NCI-H2107 treated with DMSO at 0.1 percent for 48 hours (cell line): ENCODE results near the gene KANSL1.

Source experiments
- DNase-seq: peaks from one replicate; lab custom pipeline; 2025; ENCODE audit not compliant: unreplicated experiment; lab: John Stamatoyannopoulos, UW

Gene KANSL1

GRCh38 chr17:46086821-46087220, 106.4 kb downstream of the KANSL1 start:
- no peak for DNase-seq

DNA sequence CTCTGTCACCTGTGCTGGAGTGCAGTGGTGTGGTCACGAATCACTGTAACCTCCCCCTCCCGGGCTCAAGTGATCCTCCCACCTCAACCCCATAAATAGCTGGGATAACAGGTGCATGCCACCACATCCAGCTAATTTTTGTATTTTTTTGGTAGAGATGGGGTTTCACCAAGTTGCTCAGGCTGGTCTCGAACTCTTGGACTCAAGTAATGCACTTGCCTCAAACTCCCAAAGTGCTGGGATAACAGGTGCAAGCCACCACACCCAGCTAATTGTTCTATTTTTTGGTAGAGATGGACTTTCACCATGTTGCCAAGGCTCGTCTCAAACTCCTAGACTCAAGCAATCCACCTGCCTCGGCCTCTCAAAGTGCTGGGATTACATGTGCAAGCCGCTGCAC, 107.7 kb downstream of the KANSL1 start:
- DNase-seq = no peak

DNA sequence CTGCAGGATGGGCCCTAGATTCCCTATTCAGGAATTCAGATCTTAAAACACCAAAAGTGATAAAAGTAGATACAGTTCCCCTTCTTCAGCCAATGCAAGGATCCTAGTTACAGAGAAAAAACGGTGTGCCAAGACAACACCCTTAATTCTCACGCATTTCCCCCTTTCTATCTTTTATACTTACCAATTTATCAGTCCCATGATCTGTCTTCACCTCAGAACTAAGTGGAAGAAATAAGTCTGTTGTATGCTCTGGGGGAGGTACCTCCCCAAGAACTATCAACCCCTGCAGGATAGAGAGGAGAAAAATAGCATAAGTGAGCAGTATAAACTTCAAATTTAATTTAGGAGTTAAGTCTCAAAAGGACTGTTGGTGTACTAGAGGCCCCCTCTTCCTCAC, 111.0 kb downstream of the KANSL1 start:
- no peak for DNase-seq

- DNase-seq = no peak
Observed at GRCh38 chr17:46081018-46081320, 112.3 kb downstream of the KANSL1 start.

GRCh38 chr17:46080118-46081017, 112.9 kb downstream of the KANSL1 start:
- no peak for DNase-seq

DNA sequence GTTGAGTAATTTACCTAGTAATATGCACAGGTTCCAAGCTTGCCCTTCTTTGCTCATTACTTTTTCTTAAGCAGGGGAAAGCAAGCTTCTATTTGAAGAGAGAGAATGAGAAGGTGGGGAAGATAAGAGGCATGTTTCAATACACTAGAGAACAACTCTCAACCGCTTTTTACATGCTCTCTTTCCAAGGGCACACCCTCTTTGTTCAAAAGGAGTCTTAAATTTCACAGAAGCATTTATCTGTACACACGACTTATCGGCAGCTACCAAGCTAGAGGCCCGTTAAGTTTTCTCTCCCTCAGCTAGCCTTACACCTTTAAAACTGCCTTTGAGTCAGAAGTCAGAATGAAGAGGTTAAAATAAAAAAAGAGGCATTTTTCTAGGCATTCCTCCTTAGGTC, 114.6 kb downstream of the KANSL1 start:
- DNase-seq = peak; percentile 11

DNA sequence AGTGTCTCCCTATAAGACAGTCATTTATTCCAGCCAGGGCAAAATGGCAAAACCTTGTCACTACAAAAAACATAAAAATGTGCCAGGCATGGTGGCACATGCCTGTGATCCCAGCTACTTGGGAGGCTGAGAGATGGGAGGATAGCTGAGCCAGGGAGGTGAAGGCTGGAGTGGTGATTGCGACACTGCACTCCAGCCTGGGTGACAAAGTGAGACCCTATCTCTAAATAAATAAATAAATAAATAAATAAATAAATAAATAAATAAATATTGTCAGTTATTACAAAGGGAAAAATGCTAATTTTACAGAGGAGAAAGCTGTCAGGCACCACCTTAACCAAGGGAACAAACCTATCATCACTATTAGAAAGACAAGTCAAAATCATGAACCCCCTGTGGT, 118.7 kb downstream of the KANSL1 start:
- DNase-seq = no peak

- no peak for DNase-seq
Observed at GRCh38 chr17:46072998-46073397, 120.2 kb downstream of the KANSL1 start.

DNA sequence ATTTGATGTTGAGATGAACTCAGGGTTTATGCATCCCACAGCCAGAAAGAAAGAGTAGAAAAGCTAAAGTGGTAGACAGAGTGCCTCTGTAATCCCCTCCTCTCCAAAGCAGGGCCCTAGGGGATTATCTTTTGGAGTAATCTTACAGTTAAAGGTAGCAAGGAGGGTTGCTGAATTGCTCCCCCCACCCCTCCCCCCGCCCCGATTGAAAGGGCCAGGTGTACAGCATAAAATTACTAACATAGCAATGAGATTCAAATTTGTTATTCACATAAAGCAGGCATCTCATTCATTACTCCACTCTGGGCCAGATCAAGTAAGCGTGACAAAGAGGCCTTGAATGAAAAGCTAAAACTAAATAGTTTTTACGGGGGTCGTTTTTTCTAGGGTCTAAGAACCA, 121.4 kb downstream of the KANSL1 start:
- peak; percentile 82 for DNase-seq

DNA sequence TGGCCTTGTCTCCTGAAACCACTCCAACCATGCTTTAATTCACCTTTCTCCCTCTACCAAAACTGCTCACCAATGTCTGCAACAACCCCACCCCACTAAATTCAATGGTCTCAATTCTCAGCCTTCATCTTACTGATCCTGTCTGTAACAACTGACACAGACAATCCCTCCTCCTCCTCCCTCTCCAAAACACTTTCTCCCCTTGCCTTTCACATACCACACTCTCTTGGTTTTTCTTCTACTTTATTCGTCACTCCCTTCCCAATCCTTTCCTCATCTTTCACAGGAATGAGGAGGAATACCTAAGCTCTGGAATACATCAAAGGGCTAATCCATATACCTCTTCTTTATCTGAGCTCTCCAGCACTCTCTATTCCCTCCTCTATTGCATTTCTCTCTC, 128.8 kb downstream of the KANSL1 start:
- no peak for DNase-seq

GRCh38 chr17:46063241-46063640, 130.0 kb downstream of the KANSL1 start:
- no peak for DNase-seq

DNA sequence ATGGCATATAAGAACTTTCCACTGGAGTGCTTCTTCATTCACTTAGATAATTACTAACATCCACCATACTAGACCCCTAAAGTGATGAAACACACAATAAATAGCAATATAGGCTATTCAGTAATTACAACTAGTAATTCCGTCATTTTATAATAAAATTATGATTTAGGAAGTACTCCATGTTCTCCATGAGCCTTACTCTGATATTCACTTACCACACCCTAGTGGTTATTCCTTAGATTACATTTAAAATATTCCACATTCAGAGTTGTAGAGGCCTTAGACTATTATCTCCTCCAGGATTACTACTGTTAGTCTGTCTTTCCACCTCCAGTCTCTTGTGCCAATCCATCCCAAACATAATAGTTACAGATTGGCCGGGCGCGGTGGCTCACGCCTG, 131.8 kb downstream of the KANSL1 start:
- DNase-seq = peak; percentile 23

DNA sequence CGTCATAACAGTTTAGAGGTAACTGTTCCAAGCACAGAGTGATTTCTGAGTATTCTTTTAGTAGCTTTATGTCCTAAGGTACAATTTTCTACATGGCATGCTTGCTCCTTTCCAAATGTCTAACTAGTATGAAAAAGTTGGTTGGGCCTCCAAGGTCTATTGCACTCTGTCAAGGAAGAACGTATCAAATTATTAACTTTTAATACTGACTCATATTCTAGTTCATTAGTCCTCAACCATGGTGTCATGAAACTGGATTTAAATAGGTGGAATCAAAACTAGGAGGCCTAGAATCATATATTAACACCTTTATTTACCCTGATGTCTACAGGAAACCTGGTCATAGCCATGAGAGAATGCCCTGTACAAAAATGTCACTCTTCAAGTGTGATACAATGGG, 132.8 kb downstream of the KANSL1 start:
- no peak for DNase-seq

GRCh38 chr17:46059486-46059885, 133.7 kb downstream of the KANSL1 start:
- DNase-seq = no peak

DNA sequence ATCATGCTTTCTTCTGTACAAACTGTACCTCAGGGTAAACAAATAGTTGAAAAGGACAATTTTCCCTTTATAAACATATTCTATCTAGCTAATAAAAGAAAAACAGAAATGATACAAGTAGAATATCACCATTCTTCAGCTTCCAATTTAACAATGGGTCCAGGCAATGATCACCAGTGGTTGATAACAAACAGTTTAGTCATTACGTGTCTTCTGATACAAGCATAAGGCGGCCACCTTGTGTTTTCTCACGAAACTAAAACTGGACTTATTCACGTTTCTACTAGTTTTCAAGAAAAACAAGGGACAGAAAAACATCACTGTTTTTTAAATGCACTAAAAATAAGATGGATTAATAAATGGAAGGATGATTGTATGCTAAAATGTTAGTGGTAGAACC, 135.9 kb downstream of the KANSL1 start:
- DNase-seq = no peak

DNA sequence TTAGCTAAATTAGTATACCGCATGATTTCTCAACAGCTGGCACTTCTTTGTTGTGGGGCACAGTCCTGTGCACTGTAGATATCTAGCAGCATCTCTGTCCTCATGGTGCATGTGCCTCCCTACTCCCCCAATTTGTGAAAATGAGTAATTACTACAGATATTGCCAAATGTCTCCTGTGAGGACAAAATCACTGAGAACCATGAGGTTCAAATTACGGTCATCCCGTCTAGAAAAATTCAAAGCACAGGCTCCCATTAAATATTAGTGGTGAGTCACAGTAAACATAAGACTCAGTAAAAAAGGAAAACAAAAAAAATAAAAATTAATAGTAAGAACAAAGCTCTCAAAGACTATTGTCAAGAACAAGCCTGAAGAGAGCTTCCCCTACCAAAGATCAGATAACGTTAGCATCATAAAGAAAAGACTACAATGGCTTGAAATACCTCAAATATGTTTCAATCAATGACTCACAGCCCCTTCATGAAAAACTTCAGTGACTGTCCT, 136.4 kb downstream of the KANSL1 start:
- DNase-seq = no peak

DNA sequence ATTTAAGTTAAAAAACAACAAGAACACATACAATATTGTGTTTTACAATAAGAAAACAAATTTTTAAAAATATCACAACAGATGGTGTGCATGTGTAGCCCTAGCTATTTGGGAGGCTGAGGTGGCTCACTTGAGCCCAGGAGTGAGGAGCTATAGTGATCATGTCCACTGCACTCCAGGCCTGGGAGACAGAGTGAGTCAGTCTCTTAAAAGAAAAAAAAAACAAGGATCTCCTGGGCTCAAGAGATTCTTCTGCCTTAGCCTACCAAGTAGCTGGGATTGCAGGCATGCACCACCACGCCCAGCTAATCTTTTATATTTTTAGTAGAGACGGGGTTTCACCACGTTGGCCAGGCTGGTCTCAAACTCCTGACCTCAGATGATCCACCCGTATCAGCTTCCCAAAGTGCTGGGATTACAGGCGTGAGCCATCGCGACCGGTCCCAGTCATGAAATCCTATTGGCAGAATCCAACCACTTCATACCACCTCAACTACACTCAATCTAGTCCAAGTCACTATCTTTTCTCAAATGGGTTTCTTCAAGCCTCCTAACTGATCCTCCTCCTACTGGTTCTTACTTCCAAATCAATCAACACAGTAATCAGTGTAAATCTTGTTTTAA, 139.2 kb downstream of the KANSL1 start:
- DNase-seq = no peak

DNA sequence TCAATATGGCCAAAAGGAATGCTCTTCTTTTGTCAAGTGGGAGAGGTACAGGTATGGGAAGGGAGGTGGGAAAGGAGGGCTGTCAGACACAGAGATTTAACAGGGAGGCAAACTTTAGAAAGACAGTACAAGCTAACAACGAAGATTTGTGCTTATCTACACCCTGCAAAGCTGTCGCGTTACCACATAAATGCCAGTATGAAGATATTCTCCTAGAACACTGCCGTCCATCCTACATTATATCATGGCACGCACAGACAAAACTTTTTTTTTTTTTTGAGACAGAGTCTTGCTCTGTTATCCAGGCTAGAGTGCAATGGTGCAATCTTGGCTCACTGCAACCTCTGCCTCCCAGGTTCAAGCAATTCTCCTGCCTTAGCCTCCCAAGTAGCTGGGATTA, 143.6 kb downstream of the KANSL1 start:
- DNase-seq = no peak

DNA sequence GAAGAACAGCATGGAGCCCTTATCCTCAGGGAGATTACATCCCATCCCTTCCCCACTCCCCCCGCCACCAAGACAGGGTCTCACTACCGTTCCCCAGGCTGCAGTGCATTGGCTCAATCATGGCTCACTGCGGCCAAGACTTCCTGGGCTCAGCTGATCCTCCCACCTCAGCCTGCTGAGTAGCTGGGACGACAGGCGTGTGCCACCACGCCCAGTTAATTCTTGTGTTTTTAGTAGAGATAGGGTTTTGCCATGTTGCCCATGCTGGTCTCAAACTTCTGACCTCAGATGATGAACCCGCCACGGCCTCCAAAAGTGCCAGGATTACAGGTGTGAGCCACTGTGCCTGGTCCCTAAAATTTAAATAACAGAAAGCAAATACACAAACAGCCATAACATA, 145.4 kb downstream of the KANSL1 start:
- no peak for DNase-seq

DNA sequence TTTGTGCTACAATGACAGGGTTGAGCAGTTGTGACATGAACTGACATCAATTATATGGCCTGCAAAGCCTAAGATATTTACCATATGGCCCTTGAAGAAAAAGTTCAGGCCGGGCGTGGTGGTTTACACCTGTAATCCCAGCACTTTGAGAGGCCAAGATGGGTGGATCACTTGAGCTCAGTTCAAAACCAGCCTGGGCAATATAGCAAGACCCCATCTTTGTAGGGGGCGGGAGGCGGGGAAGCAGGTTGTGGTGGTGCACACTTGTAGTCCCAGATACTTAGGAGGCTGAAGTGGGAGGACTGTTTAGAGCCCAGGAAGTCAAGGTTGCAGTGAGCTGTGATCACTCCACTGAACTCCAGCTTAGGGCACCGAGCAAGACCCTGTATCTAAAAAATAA, 145.8 kb downstream of the KANSL1 start:
- no peak for DNase-seq

GRCh38 chr17:46046957-46047356, 146.3 kb downstream of the KANSL1 start:
- no peak for DNase-seq

GRCh38 chr17:46045639-46046038, 147.6 kb downstream of the KANSL1 start:
- peak; percentile 63 for DNase-seq

DNA sequence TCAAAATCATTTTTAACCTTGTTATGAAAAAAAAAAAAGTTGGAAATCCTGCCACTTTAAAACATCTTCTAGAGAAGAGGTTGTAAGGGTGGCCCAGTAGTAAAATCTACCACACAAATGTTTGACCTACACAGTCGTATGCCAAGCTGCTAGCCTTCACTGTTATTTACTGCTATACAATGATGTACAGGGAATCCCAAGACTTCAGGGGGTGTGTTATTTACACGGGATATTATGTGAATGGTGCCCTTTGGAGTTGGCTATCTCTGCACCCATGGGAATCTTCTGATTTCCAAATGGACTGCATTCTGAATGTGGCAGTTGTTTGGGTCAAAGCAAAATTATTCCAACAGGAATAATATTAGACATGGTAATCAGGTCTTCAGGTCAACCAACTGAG, 148.2 kb downstream of the KANSL1 start:
- no peak for DNase-seq
